HG03575 (cell line): ENCODE measurements around the gene PCGF3.
"Not testable (repeated sequence)": the region's sequence is repeated elsewhere in the genome, so short reads cannot be mapped to it uniquely, and the experiment has no call there.

ENCODE experiments used
- ATAC-seq: cut with Tn5 transposase; IDR thresholded peaks from one replicate; pipeline ENCODE4 v1.9.1; 2021; ENCODE audit not compliant: unreplicated experiment, insufficient number of reproducible peaks, low FRiP score; ENCODE audit errors: extremely low read depth

PCGF3 gene

DNA sequence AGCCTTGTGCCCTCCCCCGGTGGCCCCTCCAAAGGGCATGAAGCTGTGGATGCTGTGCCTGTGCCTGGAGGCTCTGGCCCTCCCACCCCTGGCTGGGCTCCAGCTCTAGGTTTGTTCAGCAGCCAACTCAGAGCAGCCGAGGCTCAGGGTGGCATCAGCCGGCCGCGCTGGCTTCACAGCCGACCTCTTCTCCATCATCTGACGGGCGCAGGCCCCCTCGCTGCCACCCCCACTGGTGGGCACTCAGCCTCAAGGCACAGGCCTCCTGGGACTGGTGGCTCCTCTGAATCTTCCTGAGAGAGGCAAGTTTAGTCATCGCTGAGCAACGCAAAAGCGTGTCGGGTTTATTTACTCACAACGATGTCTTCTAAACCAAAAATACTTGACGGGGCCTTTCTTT lies 46.0 kb downstream of the PCGF3 start:
- no peak for ATAC-seq

DNA sequence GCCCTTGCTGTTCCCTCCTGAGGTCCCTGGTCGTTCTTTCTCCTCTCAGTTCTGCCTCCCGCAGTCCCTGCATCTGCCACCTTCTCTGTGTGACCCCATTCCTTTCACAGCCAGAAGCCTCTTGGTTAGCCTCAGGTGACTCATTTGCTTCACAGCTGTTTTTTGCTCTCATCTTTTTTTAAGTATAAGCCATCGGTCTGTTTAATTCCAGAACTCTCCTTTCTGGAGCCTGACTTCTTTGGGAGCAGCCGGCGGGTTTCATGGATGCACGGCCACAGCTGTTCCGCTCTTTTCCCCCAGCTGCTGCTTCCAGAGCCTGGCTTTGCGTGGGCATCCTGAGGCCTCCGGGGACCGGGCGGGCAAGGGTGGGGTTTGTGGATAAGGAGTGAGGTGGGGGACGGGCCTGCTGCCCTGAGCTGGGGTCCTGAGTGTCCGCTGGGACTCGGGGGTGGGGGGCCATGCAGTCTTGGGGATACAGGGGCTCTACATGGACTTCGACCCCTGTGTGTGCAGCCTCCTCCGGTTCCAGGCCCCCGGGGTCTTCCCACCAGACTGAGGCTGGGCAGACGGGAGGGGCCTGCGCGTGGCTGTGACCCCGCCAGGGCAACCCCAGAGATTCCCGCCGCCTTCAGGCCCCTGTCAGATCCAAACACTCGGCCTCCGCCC lies 46.7 kb downstream of the PCGF3 start:
- no peak for ATAC-seq

DNA sequence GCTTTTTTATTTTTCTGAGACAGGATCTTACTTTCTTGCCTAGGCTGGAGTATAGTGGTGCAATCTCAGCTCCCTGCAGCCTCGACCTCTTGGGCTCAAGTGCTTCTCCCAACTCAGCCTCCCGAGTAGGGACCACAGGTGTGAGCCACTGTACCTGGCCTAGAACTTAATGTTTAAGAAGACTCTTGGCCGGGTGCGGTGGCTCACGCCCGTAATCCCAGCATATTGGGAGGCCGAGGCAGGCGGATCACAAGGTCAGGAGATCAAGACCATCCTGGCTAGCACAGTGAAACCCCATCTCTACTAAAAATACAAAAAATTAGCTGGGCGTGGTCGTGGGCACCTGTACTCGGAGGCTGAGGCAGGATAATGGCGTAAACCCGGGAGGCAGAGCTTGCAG lies 47.6 kb downstream of the PCGF3 start:
- not testable (repeated sequence) for ATAC-seq

DNA sequence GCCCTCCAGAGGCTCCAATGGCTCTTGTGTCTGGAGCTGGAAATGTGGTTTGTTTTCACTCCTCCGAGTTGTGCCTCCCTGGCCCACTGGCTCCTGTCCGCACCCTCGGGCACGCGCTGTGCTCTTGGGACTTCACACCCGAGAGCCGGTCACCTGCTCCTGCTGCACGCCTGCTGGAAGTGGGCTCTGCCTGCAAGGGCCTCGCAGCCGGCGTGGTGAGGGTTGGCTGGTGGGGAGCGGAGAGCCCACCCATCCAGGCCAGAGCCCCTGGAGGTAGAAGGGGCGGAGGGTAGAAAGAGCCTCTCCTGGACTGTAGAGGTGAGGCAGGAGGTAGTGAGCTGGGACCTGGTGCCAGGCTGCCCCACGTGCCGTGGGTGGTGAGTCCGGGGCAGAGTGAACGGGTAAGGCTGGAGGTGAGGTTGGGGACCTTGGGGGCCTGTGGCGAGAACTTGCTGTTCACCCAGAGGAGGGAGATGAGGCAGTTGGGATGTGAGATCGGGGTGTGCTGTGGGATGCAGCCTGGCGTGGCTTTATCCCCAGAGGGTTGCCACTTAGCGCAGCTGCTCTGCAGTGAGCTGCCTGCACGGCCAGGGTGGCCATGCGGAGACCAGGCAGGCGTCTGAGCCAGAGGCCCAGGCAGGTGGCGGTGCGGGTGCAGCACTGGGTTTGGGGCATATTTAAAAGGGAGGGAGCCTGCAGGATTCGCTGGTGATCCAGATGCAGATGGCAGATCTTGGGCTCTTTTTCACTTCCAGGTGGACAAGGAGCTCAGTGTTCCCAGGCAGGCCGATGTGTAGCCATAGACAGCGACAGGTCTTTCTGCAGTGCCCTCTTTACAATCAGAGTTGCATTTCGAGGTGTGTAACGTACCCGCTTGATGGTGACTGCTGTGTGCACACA lies 48.8 kb downstream of the PCGF3 start:
- ATAC-seq: no peak

DNA sequence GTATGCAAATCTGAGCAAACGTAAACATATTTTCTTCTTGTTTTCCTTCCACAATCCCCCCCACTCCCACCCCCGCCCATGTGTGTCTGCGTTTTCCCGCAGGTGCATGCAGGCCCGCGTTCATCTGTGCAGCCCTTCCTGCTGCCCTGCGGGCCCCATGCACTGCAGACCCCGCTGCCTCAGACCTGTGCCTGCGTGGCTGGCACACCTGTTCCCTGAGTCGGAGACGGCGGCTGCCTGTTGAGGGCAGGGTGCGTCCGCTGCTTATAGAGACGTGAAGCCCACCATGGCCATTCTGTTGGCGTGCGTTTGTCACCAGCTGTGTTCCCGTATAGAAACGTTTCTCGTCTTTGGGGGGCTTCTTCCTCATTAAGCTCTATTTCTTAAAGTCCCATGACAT lies 51.5 kb downstream of the PCGF3 start:
- ATAC-seq: no peak

DNA sequence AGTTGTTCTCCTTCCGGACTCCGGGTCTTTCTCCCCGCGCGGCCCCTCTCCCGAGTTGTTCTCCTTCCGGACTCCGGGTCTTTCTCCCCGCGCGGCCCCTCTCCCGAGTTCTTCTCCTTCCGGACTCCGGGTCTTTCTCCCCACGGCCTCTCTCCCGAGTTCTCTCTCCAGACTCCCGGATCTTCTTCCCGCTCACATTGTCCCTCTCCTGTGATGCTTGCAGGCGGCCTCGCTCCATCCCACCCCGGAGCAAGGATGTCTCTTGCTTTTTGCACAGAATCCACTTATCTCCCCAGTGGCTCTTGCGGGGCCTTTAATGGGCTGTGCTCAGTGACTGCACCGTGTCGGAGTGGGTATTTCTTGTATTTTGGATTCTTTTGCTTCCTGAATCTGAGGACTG lies 54.2 kb downstream of the PCGF3 start:
- ATAC-seq: not testable (repeated sequence)

DNA sequence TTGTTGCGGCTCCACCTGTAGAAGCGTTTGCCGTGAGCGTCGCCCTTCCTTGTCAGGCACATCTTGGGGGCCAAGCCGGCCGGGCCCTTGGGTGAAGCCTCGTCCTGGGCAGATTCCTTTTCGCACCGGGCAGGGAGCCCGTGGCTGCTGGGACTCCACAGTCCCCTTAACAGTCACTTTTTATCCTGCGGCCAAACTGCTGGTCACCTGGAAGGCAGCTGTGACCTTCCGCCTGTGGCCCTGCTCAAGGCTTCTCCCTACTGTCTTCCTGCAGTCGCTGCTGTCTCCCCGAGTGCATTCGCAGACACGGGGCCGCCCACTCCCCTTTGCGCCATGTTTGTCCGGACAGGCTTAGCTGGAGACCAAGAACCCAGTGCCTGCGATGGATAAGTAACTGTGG lies 55.0 kb downstream of the PCGF3 start:
- ATAC-seq: no peak

DNA sequence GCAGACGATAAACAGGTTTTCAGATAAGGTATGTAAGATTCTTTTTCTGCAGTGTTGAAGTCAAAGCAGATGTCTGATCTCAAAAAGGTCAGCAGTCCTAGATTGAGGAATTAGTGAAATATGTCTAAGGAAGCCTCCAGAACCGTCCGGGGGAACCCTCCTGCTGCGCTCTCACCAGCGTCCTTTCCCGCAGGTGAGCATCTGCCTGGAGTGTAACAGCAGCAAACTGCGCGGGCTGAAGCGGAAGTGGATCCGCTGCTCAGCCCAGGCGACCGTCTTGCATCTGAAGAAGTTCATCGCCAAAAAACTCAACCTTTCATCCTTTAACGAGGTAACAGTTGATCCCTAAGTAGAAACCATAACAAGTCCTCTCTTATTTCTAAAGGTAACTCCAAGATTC lies 55.5 kb downstream of the PCGF3 start:
- no peak for ATAC-seq

DNA sequence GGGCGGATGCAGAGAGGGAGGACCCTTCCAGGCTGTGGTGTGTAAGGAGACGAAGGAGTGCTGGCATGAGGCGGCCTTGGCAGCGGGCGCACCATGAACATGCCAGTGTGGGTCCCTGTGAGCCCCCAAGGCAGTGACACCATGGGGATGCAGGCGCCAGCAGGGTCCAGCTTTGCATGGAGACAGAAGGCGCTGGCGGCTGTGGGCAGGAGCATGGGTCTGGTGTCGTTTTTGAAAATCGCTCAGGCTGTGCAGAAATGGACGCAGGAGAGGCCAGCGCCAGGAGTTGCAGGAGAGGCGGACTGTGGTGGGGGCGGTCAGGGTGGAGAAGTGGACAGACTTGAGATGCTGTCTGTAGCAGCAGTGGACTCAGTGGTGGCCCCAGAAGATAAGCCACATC lies 56.1 kb downstream of the PCGF3 start:
- ATAC-seq: no peak

DNA sequence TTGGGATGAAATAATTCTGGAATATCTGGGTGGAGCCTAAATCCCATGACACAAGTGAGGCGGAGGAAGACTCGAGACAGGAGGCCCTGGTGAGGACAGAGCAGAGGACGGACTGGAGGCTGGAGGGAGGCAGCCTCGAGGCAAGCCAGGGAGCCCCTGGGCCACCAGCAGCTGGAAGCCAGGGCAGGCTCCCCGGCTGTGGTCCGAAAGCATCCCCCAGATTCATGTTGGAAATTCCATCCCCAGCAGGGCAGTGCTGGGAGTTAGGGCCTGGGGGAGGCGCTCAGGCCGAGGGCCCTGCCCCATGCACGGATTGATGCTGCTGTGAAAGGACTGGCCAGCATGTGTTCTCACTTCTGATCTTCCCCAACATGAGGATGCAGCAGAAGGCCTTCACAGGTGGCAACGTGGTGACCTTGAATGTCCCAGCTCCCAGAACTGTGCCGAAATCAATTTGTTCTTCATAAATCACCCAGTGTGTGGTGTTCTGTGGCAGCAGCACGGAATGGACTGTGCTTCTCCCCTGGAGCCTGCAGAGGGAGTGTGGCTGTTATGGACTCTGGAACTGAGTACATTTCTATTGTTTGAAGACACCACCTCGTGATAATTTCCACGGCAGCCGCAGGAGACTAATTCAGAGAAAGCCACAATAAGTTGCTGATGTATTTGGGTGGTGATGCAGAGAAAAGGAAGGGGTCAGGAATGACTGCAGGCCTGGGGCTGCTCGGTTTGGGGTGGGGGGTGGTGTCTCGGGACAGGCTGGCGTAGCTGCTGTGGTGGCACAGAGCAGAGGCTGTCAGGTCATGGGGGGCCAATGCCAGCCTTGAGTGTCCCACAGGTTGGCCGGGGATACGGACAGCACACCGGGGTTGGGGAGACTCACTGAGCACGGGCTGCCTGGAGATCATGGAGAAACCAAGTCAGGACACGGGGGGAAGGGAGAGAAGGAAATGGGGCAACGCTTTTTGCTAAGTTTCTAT lies 56.9 kb downstream of the PCGF3 start:
- ATAC-seq: no peak

DNA sequence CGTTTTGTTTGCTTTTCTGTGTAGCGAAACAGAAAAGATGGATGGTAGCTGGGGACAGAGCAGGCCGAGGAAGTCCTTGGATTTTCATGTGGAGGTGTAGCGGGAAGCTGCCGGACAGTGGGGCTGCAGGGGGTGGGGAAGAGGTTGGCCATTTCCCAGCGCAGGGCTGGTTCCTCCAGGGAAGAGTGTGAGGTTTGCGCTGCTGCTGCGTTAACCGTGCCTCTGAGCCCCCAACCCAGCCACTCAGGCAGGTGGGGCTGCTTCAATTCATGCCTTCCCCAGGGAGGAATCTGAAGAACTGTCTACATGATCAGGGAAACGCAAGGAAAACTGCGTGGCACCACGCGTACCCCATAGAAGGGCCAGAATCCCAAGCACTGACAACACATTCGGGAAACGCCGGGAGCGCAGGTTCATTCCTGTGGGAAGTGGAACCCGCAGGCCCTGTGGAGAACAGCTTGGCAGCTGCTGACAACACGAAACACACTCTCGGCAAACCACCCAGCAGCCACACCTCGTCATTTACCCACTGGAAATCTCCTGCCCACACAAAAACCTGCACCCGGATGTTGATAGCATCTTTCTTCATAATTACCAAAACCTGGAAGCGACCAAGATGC lies 57.7 kb downstream of the PCGF3 start:
- no peak for ATAC-seq

DNA sequence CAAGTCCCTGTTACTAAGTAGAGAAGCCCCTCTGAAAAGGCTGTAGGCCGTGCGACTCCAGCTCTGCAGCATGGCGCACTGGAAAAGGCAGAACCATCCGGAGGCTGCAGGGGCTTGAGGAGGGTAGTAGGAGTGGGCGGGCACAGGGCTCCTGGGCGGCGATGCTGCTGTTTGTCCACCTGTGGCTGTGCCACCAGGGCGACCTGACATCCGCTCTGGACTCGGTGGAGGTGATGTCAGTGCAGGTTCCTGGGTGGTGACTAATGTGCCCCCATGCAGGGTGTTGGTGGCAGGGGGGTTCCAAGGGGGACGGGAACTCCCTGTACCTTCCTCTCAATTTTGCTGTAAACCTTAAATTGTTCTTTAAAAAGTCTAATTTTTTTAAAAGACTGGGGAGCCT lies 58.3 kb downstream of the PCGF3 start:
- no peak for ATAC-seq

DNA sequence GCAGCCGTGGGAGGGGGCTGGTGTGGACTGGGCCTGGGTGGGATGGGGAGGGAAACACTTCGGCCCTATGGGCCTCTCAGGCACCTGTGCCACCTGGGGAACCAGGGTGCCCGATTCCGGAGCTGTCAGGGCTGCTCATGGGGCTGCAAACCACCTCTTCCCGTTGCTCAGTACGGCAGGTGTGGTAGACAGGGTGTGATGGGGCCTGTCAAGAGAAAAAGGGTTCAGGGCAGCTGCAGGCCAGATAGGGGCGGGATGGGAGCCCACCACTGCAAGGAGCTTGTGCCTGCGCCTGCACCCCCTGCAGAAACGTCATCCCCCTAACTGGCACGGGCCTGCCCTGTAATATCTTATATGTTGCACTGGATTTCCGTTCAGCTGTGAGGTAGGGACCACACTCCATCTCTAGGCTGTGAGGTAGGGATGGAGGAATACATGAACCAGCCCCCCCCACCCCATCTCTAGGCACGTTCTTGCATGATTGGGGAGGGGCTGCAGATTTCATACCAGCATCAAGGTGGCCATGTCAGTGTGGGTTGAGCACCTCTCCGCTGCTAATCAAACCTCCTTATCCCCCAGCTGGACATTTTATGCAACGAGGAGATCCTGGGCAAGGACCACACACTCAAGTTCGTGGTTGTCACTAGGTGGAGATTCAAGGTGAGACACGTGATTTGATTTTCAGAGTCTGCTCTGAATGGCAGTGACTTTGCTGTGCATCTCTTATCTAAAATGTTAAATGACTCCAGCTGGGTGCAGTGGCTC lies 59.0 kb downstream of the PCGF3 start:
- no peak for ATAC-seq

DNA sequence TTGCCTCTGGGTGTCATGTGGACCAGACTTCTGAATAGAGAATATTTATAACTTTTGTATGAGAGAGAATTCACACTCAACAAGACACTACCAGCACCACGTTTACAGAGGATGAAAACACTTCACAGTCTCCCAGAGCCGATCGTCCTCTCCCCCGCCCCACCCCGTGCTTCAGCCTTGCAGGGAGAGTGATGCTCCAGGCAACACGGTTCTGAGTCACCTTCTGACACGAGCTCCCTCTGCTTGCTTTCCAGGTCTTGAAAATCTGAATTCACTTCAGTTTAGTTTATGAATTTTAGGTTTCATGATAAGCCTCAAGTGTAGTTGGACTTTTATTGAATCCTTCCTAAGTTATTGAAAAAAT lies 60.5 kb downstream of the PCGF3 start:
- ATAC-seq: no peak

DNA sequence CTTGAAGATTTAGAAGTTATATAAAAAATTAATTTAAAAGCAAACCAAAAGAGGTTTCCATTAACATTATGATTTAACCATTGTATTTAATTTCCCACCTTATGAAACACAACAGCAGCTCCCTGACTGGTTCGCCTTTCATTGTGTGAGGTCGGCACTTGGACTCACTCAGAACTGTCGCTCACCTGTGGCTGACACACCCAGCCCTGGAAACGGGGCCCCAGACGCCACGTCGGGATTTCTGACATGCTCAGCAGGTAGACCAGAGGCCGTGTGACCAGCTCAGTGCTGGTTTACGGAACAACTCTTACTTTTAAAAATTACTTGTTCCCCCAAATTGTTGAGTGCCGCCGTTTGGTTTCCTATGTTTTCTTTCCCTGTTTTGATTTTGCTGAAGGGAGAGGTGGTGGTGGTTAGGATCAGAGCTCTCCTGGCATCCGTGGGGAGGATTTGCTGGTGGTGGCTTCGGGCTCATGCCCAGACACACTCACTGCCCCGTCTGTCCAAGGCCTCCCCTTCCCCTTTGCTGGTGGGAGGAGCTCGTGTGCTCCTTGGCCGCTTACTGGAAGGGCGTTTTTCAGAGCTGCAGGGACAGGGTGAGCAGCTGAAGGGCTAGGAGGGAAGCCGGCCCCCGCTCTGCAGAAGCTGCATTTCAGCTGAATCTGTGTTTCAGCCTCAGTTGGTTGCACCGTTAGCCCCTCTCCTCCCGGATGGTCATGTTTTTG lies 61.1 kb downstream of the PCGF3 start:
- no peak for ATAC-seq

DNA sequence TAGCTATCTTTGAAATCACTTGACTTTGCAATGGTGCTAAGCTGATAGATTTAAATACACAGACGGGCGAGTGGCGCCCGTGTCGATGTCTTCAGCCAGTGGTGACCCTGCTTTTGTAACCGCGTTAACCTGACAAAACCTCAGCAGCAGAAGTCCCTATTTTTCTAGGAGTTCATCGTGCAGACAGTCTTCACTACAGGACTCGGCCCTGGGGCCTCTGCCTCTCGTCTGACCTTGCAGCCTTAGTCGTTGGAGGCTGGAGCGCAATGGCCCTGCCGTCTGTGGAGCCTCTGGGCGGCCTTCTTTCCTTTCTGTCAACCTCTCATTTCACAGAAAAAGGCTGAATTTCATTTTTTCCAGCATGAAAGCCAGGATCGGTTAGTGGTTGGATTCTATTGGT lies 62.4 kb downstream of the PCGF3 start:
- ATAC-seq: no peak

DNA sequence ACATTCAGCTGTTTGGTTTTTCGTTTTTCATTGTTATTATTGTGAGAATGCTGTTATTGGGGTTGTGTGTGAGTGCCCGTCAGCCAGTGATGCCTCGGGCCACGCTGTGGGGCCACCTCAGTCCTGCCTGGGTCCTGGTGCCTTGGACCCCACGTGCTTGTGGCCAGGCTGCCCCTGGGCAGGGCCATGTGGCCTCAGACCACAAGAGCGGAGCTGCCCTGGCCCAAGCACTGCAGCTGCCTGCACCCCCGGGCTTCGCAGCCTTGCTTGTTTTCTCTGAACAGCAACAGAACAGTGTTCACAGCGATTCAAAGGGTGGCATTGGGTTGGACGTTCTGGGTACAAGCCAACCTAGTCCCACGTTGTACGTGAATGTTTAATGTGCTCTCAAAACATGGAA lies 63.4 kb downstream of the PCGF3 start:
- ATAC-seq: no peak

DNA sequence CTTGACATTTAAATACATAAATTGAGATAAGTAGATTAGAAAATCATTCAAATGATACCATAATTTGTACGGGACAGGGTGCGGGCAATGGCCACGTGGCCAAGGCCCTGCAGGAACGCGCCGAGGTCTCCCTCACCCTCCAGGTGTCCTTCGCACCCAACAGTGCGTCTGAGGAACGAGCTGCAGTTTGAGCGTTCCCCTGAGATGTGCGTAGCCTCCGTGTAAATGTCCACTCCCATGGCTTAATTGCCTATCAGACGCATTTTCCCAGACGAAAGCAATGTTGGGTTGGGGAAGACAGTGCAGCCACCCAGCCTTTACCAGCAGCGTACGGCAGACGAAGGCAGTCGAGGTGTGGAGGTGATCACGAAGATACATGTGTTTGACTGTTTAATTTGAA lies 63.9 kb downstream of the PCGF3 start:
- ATAC-seq: no peak
